Activated CD4-positive, alpha-beta T cell treated with anti-CD3 and anti-CD28 coated beads, Interleukin-2, amount 10 ng/mL, durations not matched to agents 7 days and 5 days (primary cell): ENCODE data around the gene DISP3. TPM values are rescaled to one million over a fixed set of nuclear protein-coding genes. Genes with fewer than 3 reads are reported as not detected.

Experiments
- CTCF ChIA-PET: fragments of 350-600 bp; sonication (Branson Sonifier 250); formaldehyde crosslinking; loops from one replicate; lab custom pipeline; 2021; ENCODE audit warnings: antibody characterized with exemption; lab: Charles Lee
- POLR2A ChIA-PET: fragments of 350-600 bp; sonication (Branson Sonifier 250); formaldehyde crosslinking; loops from one replicate; lab custom pipeline; 2021; ENCODE audit warnings: antibody characterized with exemption; lab: Charles Lee
- DNase-seq: peaks from one replicate; pipeline ENCODE4 v3.0.0-alpha.2; 2020
- H3K27ac Mint-ChIP-seq: one replicate; pipeline ENCODE4 v1.8.0; 2021; ENCODE audit warnings: mild to moderate bottlenecking, moderate library complexity, mixed read lengths
- H3K27me3 Mint-ChIP-seq: one replicate; pipeline ENCODE4 v1.8.0; 2021; ENCODE audit warnings: mixed read lengths
- H3K36me3 Mint-ChIP-seq: one replicate; pipeline ENCODE4 v1.8.0; 2021; ENCODE audit warnings: low read depth, mixed read lengths
- H3K4me1 Mint-ChIP-seq: one replicate; pipeline ENCODE4 v1.8.0; 2021; ENCODE audit warnings: mixed read lengths
- H3K4me3 Mint-ChIP-seq: one replicate; pipeline ENCODE4 v1.8.0; 2021; ENCODE audit warnings: mild to moderate bottlenecking, moderate library complexity, mixed read lengths
- H3K9me3 Mint-ChIP-seq: one replicate; pipeline ENCODE4 v1.8.0; 2021; ENCODE audit warnings: mixed read lengths
- total RNA-seq, 2 experiments: library from RNA; stranded (reverse); gene quantifications; one replicate each; pipeline ENCODE4 v1.2.3, GENCODE V29; 2021

The DISP3 gene
- total RNA-seq, 2 experiments from 2014 or later = 0.92 TPM

- POLR2A ChIA-PET = no interaction called here
- Mint-ChIP-seq H3K27ac (no peak overlapping the region), H3K9me3 (no peaks in the 10 kb centered on the region), H3K27me3 (no peaks in the 10 kb centered on the region), H3K4me3 (no peak overlapping the region), H3K36me3 (no peaks in the 10 kb centered on the region), H3K4me1 (peaks cover 2% of the 10 kb centered on the region)
- DNase-seq = no peak
- CTCF ChIA-PET = no interaction called here
Observed at GRCh38 chr1:11524465-11525150, 45.7 kb downstream of the DISP3 start.

GRCh38 chr1:11525151-11525505 lies 46.2 kb downstream of the DISP3 start:
- Mint-ChIP-seq H3K4me1 (peaks cover 2% of the 10 kb centered on the region), H3K27ac (no peak overlapping the region), H3K4me3 (no peak overlapping the region), H3K9me3 (no peaks in the 10 kb centered on the region), H3K36me3 (no peaks in the 10 kb centered on the region), H3K27me3 (no peaks in the 10 kb centered on the region)
- no peak for DNase-seq
- ChIA-PET CTCF (no interaction called here), POLR2A (no interaction called here)

- ChIA-PET CTCF (no interaction called here), POLR2A (no interaction called here)
- Mint-ChIP-seq H3K27me3 (no peaks in the 10 kb centered on the region), H3K27ac (no peak overlapping the region), H3K4me3 (no peak overlapping the region), H3K4me1 (peaks cover 2% of the 10 kb centered on the region), H3K9me3 (no peaks in the 10 kb centered on the region), H3K36me3 (no peaks in the 10 kb centered on the region)
- DNase-seq = no peak
Observed at GRCh38 chr1:11525516-11525915, 46.6 kb downstream of the DISP3 start.

- no peak overlapping the region for H3K4me3 Mint-ChIP-seq
- peaks cover 2% of the 10 kb centered on the region for H3K4me1 Mint-ChIP-seq
- ChIA-PET POLR2A (interaction anchor here (0.6 kb wide), 1 partner anchor 1180 kb away, joined by 5 read pairs; no protein-coding TSS in a partner anchor), CTCF (no interaction called here)
- no peaks in the 10 kb centered on the region for H3K27me3 Mint-ChIP-seq
- no peaks in the 10 kb centered on the region for H3K9me3 Mint-ChIP-seq
- H3K36me3 Mint-ChIP-seq = no peaks in the 10 kb centered on the region
- no peak for DNase-seq
- H3K27ac Mint-ChIP-seq = no peak overlapping the region
Observed at GRCh38 chr1:11526071-11526895, 47.3 kb downstream of the DISP3 start.

DNA sequence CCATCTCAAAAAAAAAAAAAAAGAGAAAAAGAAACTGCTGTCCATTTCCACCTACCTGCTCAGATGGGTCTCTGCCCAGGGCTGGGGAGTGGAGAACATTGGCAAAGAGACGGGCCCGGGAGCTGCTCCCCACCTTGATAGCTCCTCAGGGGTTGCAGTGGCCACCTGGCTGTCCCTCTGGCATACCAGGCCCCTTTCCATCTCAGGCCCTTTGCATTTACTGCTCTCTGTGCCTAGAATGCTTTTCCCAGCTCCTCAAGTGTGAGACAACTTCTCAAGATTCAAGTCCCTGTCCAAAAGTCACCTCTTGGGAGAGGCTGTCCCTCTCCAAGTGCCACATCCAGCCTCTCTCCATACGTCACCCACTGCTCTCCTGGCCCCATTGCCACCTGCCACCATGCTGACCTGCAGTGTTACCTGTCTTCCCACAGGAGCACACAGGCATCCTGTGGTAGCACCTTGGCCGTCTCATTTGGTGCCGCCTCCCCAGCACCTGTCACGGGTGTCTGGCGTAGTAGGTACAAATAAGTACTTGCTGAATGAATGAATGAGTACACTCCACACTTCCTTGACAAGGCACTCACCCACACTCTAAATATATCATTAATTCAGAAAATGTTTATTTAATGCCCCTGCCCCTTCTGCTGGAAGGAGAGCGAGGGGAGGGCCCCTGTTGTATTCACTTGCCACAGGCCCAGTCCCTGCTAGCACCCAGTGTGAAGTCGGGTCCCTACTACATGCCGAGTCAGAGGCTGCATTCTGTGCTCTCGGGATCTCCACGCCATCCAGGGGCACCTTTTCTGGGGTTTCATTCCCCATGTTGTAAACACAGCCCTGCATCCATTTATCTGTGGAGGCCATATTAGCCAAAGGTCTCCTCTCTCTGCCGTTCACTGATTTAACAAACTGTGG lies 48.8 kb downstream of the DISP3 start:
- DNase-seq = no peak
- H3K27ac Mint-ChIP-seq = no peak overlapping the region
- H3K36me3 Mint-ChIP-seq = no peaks in the 10 kb centered on the region
- CTCF ChIA-PET = no interaction called here
- H3K9me3 Mint-ChIP-seq = no peaks in the 10 kb centered on the region
- no peak overlapping the region for H3K4me3 Mint-ChIP-seq
- no peaks in the 10 kb centered on the region for H3K27me3 Mint-ChIP-seq
- POLR2A ChIA-PET = no interaction called here
- H3K4me1 Mint-ChIP-seq = no peaks in the 10 kb centered on the region

DNA sequence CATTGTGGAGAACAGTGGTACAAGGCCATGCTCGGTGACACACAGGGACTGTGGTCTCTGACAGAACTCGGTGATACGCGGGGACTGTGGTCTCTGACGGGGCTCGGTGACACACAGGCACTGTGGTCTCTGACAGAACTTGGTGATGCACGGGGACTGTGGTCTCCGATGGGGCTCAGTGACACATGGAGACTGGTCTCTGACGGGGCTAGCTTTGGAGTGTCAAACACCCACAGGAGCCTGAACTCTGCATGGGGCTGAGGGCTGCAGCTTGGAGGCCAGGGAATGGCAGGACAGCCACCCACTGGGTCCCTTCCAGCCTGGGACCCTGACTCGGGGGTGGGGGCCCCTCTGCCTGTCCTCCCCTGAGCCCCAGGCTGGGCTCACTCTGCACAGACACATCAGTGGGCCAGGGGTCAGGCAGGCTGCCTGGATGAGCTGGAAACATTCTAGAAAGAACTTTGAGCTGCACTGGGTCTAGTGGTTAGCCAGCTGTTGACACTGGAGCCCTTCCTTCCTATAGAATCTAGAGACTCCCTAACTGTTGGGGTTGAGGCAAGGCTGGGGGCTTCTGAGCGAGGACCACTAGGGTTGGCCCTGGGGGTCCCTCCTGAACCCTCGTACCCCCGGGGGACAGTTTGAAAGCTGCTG lies 49.8 kb downstream of the DISP3 start:
- Mint-ChIP-seq H3K4me3 (no peak overlapping the region), H3K27ac (no peak overlapping the region), H3K4me1 (no peaks in the 10 kb centered on the region), H3K36me3 (no peaks in the 10 kb centered on the region), H3K9me3 (no peaks in the 10 kb centered on the region), H3K27me3 (no peaks in the 10 kb centered on the region)
- ChIA-PET POLR2A (no interaction called here), CTCF (no interaction called here)
- DNase-seq = no peak

GRCh38 chr1:11529330-11529729 lies 50.4 kb downstream of the DISP3 start:
- Mint-ChIP-seq H3K27ac (no peak overlapping the region), H3K27me3 (no peaks in the 10 kb centered on the region), H3K4me3 (no peak overlapping the region), H3K36me3 (no peaks in the 10 kb centered on the region), H3K9me3 (no peaks in the 10 kb centered on the region), H3K4me1 (no peaks in the 10 kb centered on the region)
- no peak for DNase-seq
- POLR2A ChIA-PET = no interaction called here
- CTCF ChIA-PET = no interaction called here

- H3K27ac Mint-ChIP-seq = no peak overlapping the region
- POLR2A ChIA-PET = no interaction called here
- CTCF ChIA-PET = no interaction called here
- no peaks in the 10 kb centered on the region for H3K9me3 Mint-ChIP-seq
- H3K36me3 Mint-ChIP-seq = no peaks in the 10 kb centered on the region
- no peaks in the 10 kb centered on the region for H3K27me3 Mint-ChIP-seq
- H3K4me3 Mint-ChIP-seq = no peak overlapping the region
- DNase-seq = no peak
- no peaks in the 10 kb centered on the region for H3K4me1 Mint-ChIP-seq
Observed at GRCh38 chr1:11529763-11530730, 51.1 kb downstream of the DISP3 start.

DNA sequence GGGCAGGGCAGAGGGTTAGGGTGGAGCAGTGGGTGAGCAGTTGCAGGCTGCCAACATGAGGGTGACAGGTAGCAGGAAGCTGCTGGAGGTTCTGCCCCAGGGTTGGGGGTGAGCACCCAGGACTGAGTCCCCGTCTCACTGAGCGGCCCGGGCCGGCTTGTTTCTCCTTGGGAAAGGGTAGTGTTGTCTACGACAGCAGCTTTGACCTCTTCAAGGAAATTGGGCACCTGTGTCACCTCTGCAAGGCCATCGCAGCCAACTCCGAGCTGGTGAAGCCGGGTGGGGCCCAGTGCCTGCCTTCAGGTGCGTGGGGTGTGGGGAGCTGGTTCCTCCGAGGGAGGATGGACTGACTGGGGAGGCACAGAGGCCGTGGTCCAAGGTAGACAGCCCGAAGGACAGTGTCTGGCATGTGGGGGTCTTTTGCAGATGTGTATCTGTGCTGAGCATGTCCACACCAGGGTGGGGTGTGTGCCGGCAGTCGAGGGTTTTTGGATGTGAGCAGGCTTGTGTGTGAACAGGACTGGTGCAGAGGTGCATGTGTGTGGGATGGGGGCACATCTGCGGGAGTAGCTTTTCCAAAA lies 51.9 kb downstream of the DISP3 start:
- Mint-ChIP-seq H3K4me3 (no peak overlapping the region), H3K9me3 (no peaks in the 10 kb centered on the region), H3K27me3 (no peaks in the 10 kb centered on the region), H3K27ac (no peak overlapping the region), H3K36me3 (no peaks in the 10 kb centered on the region), H3K4me1 (no peaks in the 10 kb centered on the region)
- DNase-seq = no peak
- ChIA-PET POLR2A (no interaction called here), CTCF (no interaction called here)

- ChIA-PET CTCF (no interaction called here), POLR2A (no interaction called here)
- H3K9me3 Mint-ChIP-seq = no peaks in the 10 kb centered on the region
- no peak overlapping the region for H3K4me3 Mint-ChIP-seq
- DNase-seq = no peak
- no peaks in the 10 kb centered on the region for H3K36me3 Mint-ChIP-seq
- no peak overlapping the region for H3K27ac Mint-ChIP-seq
- no peaks in the 10 kb centered on the region for H3K27me3 Mint-ChIP-seq
- H3K4me1 Mint-ChIP-seq = no peaks in the 10 kb centered on the region
Observed at GRCh38 chr1:11531314-11531870, 52.4 kb downstream of the DISP3 start.

DNA sequence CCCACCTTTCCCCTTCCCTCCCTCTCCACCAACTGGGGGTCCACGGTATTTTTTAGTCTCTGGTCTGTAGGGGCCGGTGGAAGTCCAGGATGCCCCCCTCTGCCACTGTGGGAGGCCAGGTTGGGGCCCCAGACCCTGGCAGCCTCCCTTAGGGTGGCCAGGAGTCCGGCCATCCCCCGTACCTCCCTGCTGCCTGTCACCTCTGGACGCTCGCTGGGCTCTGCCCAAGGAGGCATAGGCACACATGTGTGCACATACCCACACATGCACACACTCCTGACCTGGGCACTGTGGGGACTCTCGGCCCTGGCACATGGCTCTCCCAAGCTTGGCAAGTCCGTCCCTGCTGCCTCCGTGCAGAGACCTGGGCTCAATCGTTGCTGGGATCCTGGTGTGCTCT lies 53.0 kb downstream of the DISP3 start:
- CTCF ChIA-PET = no interaction called here
- no peaks in the 10 kb centered on the region for H3K9me3 Mint-ChIP-seq
- no peaks in the 10 kb centered on the region for H3K4me1 Mint-ChIP-seq
- no peak for DNase-seq
- H3K27ac Mint-ChIP-seq = no peak overlapping the region
- POLR2A ChIA-PET = no interaction called here
- no peak overlapping the region for H3K4me3 Mint-ChIP-seq
- H3K36me3 Mint-ChIP-seq = no peaks in the 10 kb centered on the region
- H3K27me3 Mint-ChIP-seq = no peaks in the 10 kb centered on the region
